Muscle layer of duodenum (tissue), 2 donors: ENCODE results near the gene FOLR1.

Experiments
- H3K27ac ChIP-seq: one replicate; pipeline ENCODE4 v1.7.0; 2013; ENCODE audit warnings: mild to moderate bottlenecking, low read length
- H3K27me3 ChIP-seq: one replicate; pipeline ENCODE4 v1.7.0; 2013; ENCODE audit warnings: low read depth, mild to moderate bottlenecking, control low read depth, low read length
- H3K36me3 ChIP-seq, 2 donors: one replicate each; pipeline ENCODE4 v1.7.0; 2013; ENCODE audit warnings: low read length in 2 of 2, control low read depth in 1 of 2, mild to moderate bottlenecking in 1 of 2; ENCODE audit not compliant: insufficient read depth in 2 of 2, control insufficient read depth in 1 of 2
- H3K4me1 ChIP-seq, 2 donors: one replicate each; pipeline ENCODE4 v1.7.0; 2013; ENCODE audit warnings: low read length in 2 of 2, mild to moderate bottlenecking in 2 of 2, control low read depth in 1 of 2, moderate library complexity in 1 of 2; ENCODE audit not compliant: insufficient read depth in 2 of 2, control insufficient read depth in 1 of 2
- H3K4me3 ChIP-seq, 2 donors: one replicate each; pipeline ENCODE4 v1.7.0; 2013; ENCODE audit warnings: low read length in 2 of 2, low read depth in 1 of 2, mild to moderate bottlenecking in 1 of 2
- H3K9me3 ChIP-seq, 2 donors: one replicate each; pipeline ENCODE4 v1.7.0; 2013; ENCODE audit warnings: low read length in 2 of 2, control low read depth in 1 of 2, mild to moderate bottlenecking in 1 of 2; ENCODE audit not compliant: control insufficient read depth in 1 of 2
- donor health status: healthy.

FOLR1 gene

GRCh38 chr11:72226701-72227100 lies 34.8 kb downstream of the FOLR1 start:
- H3K9me3 ChIP-seq: no peaks in the 10 kb centered on the region
- peaks cover 10 to 44% of the 10 kb centered on the region in 2 donors for H3K4me1 ChIP-seq
- no peak overlapping the region for H3K4me3 ChIP-seq
- H3K36me3 ChIP-seq: peaks cover 31 to 35% of the 10 kb centered on the region in 2 donors
- H3K27ac ChIP-seq: no peak overlapping the region
- H3K27me3 ChIP-seq: no peaks in the 10 kb centered on the region

- Histone ChIP-seq H3K4me3 (no peak overlapping the region), H3K27me3 (no peaks in the 10 kb centered on the region), H3K27ac (no peak overlapping the region), H3K36me3 (peaks cover 40 to 44% of the 10 kb centered on the region in 2 donors), H3K4me1 (peaks cover 7 to 37% of the 10 kb centered on the region in 2 donors), H3K9me3 (no peaks in the 10 kb centered on the region)
Observed at GRCh38 chr11:72227316-72228228, 35.6 kb downstream of the FOLR1 start.

GRCh38 chr11:72228229-72228843 lies 36.4 kb downstream of the FOLR1 start:
- H3K4me1 ChIP-seq: peaks cover 7 to 34% of the 10 kb centered on the region in 2 donors
- H3K27ac ChIP-seq: no peak overlapping the region
- no peaks in the 10 kb centered on the region for H3K27me3 ChIP-seq
- H3K9me3 ChIP-seq: no peaks in the 10 kb centered on the region
- no peak overlapping the region for H3K4me3 ChIP-seq
- peaks cover 48 to 51% of the 10 kb centered on the region in 2 donors for H3K36me3 ChIP-seq

- H3K4me3 ChIP-seq: no peak overlapping the region
- H3K4me1 ChIP-seq: peaks cover 7 to 34% of the 10 kb centered on the region in 2 donors
- H3K36me3 ChIP-seq: peaks cover 53 to 56% of the 10 kb centered on the region in 2 donors
- no peaks in the 10 kb centered on the region for H3K27me3 ChIP-seq
- H3K27ac ChIP-seq: no peak overlapping the region
- no peaks in the 10 kb centered on the region for H3K9me3 ChIP-seq
Observed at GRCh38 chr11:72228844-72229231, 36.9 kb downstream of the FOLR1 start.

GRCh38 chr11:72229336-72229924 lies 37.5 kb downstream of the FOLR1 start:
- Histone ChIP-seq H3K4me1 (peaks cover 7 to 34% of the 10 kb centered on the region in 2 donors), H3K9me3 (no peaks in the 10 kb centered on the region), H3K4me3 (no peak overlapping the region), H3K27ac (no peak overlapping the region), H3K27me3 (no peaks in the 10 kb centered on the region), H3K36me3 (peaks cover 59 to 62% of the 10 kb centered on the region in 2 donors)

- no peaks in the 10 kb centered on the region for H3K27me3 ChIP-seq
- H3K27ac ChIP-seq: no peak overlapping the region
- no peaks in the 10 kb centered on the region for H3K9me3 ChIP-seq
- no peak overlapping the region for H3K4me3 ChIP-seq
- H3K4me1 ChIP-seq: peaks cover 7 to 35% of the 10 kb centered on the region in 2 donors
- H3K36me3 ChIP-seq: peaks cover 63 to 69% of the 10 kb centered on the region in 2 donors
Observed at GRCh38 chr11:72229925-72230763, 38.2 kb downstream of the FOLR1 start.

- Histone ChIP-seq H3K36me3 (peaks cover 64 to 76% of the 10 kb centered on the region in 2 donors), H3K9me3 (no peaks in the 10 kb centered on the region), H3K27me3 (no peaks in the 10 kb centered on the region), H3K4me3 (no peak overlapping the region), H3K4me1 (peaks cover under 1 to 35% of the 10 kb centered on the region in 2 donors), H3K27ac (no peak overlapping the region)
Observed at GRCh38 chr11:72230764-72231365, 38.9 kb downstream of the FOLR1 start.

- no peaks in the 10 kb centered on the region for H3K9me3 ChIP-seq
- H3K27ac ChIP-seq: no peak overlapping the region
- H3K27me3 ChIP-seq: no peaks in the 10 kb centered on the region
- no peak overlapping the region for H3K4me3 ChIP-seq
- peaks cover 70 to 84% of the 10 kb centered on the region in 2 donors for H3K36me3 ChIP-seq
- H3K4me1 ChIP-seq: peaks cover 0 to 35% of the 10 kb centered on the region in 2 donors
Observed at GRCh38 chr11:72231396-72232259, 39.7 kb downstream of the FOLR1 start.

GRCh38 chr11:72232260-72233055 lies 40.5 kb downstream of the FOLR1 start:
- no peak overlapping the region for H3K4me3 ChIP-seq
- H3K27me3 ChIP-seq: no peaks in the 10 kb centered on the region
- no peak overlapping the region for H3K27ac ChIP-seq
- no peaks in the 10 kb centered on the region for H3K9me3 ChIP-seq
- peaks cover 0 to 35% of the 10 kb centered on the region in 2 donors for H3K4me1 ChIP-seq
- H3K36me3 ChIP-seq: peaks cover 76 to 90% of the 10 kb centered on the region in 2 donors
